Caco-2 (cell line): Measurements from ENCODE around the gene SRRM4. TPM values are rescaled to one million over a fixed set of nuclear protein-coding genes. Genes with fewer than 3 reads are reported as not detected.
"Not testable (repeated sequence)": the region's sequence is repeated elsewhere in the genome, so short reads cannot be mapped to it uniquely, and the experiment has no call there.

Experiments
- BruUV-seq: library from RNA; stranded (reverse); fragments of 400-500 nt; replicated peaks from 2 replicates; lab custom pipeline; 2021; lab: Mats Ljungman, UMichigan
- CTCF ChIA-PET: fragments of 300-600 bp; sonication (Branson Sonifier 250); formaldehyde crosslinking; loops from one replicate; lab custom pipeline; 2022; ENCODE audit warnings: antibody characterized with exemption; lab: Charles Lee
- POLR2A ChIA-PET: fragments of 300-600 bp; sonication (Branson Sonifier 250); formaldehyde crosslinking; loops from one replicate; lab custom pipeline; 2022; ENCODE audit warnings: antibody characterized with exemption; lab: Charles Lee
- DNase-seq, 2 experiments: peaks; one replicate each; pipeline versions ENCODE4 v3.0.0 to v3.0.0-alpha.2; 2020 to 2022
- H3K27me3 ChIP-seq: replicated peaks from 2 replicates; pipeline ENCODE4 v1.6.0; 2011; ENCODE audit warnings: low read length; ENCODE audit not compliant: control insufficient read depth, insufficient read depth
- H3K36me3 ChIP-seq: 2 replicates; pipeline ENCODE4 v1.5.1; 2011; ENCODE audit warnings: low read length; ENCODE audit not compliant: control insufficient read depth, insufficient read depth
- H3K4me1 ChIP-seq: fragments of 250-450 bp; sonication (Bioruptor Pico); 2 replicates; pipeline ENCODE4 v1.5.1; 2020; ENCODE audit warnings: mild to moderate bottlenecking
- H3K4me3 ChIP-seq: 2 replicates; pipeline ENCODE4 v1.5.1; 2011; ENCODE audit warnings: low read depth, mild to moderate bottlenecking, control low read depth, low read length
- H3K9me3 ChIP-seq: fragments of 250-450 bp; sonication (Bioruptor Pico); 2 replicates; pipeline ENCODE4 v1.5.1; 2020; ENCODE audit warnings: mild to moderate bottlenecking, moderate library complexity
- H3K27ac Mint-ChIP-seq: one replicate; pipeline ENCODE4 v1.8.0; 2022; ENCODE audit warnings: mixed read lengths; ENCODE audit not compliant: unreplicated experiment
- H3K27me3 Mint-ChIP-seq: one replicate; pipeline ENCODE4 v1.8.0; 2022; ENCODE audit warnings: mixed read lengths; ENCODE audit not compliant: insufficient read depth, unreplicated experiment
- H3K36me3 Mint-ChIP-seq: one replicate; pipeline ENCODE4 v1.8.0; 2022; ENCODE audit warnings: mild to moderate bottlenecking, mixed read lengths; ENCODE audit not compliant: insufficient read depth, unreplicated experiment
- H3K4me1 Mint-ChIP-seq: one replicate; pipeline ENCODE4 v1.8.0; 2022; ENCODE audit warnings: low read depth, mixed read lengths; ENCODE audit not compliant: unreplicated experiment
- H3K4me3 Mint-ChIP-seq: one replicate; pipeline ENCODE4 v1.8.0; 2022; ENCODE audit warnings: mild to moderate bottlenecking, moderate library complexity, mixed read lengths; ENCODE audit not compliant: unreplicated experiment
- H3K9me3 Mint-ChIP-seq: one replicate; pipeline ENCODE4 v1.8.0; 2022; ENCODE audit warnings: mixed read lengths; ENCODE audit not compliant: unreplicated experiment
- intact Hi-C: fragments of 100-400 bp; cut with micrococcal nuclease; formaldehyde crosslinking; loops from one replicate; pipeline ENCODE4 v1.10.0; 2022; ENCODE audit not compliant: unreplicated experiment
- total RNA-seq: library from RNA; stranded (reverse); gene quantifications from 2 replicates; pipeline ENCODE4 v1.2.3, GENCODE V29; 2022
- TF ChIP-seq, protein P1 (sequence below), 2 experiments: fragments of 200-600 bp in 1 of 2; IDR thresholded peaks; 1 replicate in 1 of 2; 2 replicates in 1 of 2; pipeline versions ENCODE4 v1.5.1 to v1.8.0; 2011 to 2022; ENCODE audit warnings: antibody characterized with exemption in 1 of 2, control low read depth in 1 of 2, inconsistent platforms in 1 of 2, low read depth in 1 of 2, low read length in 1 of 2, mild to moderate bottlenecking in 1 of 2, moderate library complexity in 1 of 2; ENCODE audit not compliant: insufficient read depth in 1 of 2, severe bottlenecking in 1 of 2, unreplicated experiment in 1 of 2

SRRM4 gene
- total RNA-seq, 1 experiment from 2014 or later = not detected

DNA sequence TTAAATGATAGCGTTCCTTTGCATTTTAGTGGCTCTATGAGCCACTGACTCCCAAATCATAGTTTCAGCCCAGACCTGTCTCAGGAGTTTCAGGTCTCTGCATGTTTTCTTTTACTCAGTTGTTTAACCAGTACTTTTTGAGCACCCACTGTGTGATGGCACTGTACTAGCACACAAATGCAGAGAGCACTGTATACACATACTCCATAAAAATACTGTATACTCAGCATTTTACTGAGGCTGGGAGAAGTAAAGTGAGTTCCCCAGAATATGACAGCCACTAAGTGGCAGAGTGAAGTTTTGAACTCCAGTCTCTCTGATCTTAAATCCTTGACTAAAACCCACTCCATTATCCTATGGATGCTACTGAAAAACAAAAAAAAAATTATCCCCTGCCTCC, 121.4 kb downstream of the SRRM4 start:
- Mint-ChIP-seq H3K36me3 (no peaks in the 10 kb centered on the region), H3K27me3 (peaks cover 8% of the 10 kb centered on the region)
- intact Hi-C loops = no loop called here

GRCh38 chr12:119104969-119105368, 123.6 kb downstream of the SRRM4 start:
- H3K4me1 Mint-ChIP-seq, BruUV-seq, CTCF ChIA-PET, H3K36me3 ChIP-seq, H3K4me1 ChIP-seq, H3K27me3 Mint-ChIP-seq, H3K27ac Mint-ChIP-seq, H3K4me3 ChIP-seq, H3K4me3 Mint-ChIP-seq, H3K9me3 Mint-ChIP-seq, H3K36me3 Mint-ChIP-seq, DNase-seq, intact Hi-C loops, H3K27me3 ChIP-seq, POLR2A ChIA-PET, H3K9me3 ChIP-seq: not testable (repeated sequence)

More for the DNA sequence above, 121.4 kb downstream of the SRRM4 start:
- H3K27me3 ChIP-seq = no peaks in the 10 kb centered on the region
- no TSS peak for BruUV-seq
- Mint-ChIP-seq H3K27ac (no peak overlapping the region), H3K9me3 (peaks cover 21% of the 10 kb centered on the region), H3K4me1 (no peaks in the 10 kb centered on the region), H3K4me3 (no peak overlapping the region)
- POLR2A ChIA-PET = no interaction called here
- no peak overlapping the region for H3K4me3 ChIP-seq
- TF ChIP-seq, protein P1, sequence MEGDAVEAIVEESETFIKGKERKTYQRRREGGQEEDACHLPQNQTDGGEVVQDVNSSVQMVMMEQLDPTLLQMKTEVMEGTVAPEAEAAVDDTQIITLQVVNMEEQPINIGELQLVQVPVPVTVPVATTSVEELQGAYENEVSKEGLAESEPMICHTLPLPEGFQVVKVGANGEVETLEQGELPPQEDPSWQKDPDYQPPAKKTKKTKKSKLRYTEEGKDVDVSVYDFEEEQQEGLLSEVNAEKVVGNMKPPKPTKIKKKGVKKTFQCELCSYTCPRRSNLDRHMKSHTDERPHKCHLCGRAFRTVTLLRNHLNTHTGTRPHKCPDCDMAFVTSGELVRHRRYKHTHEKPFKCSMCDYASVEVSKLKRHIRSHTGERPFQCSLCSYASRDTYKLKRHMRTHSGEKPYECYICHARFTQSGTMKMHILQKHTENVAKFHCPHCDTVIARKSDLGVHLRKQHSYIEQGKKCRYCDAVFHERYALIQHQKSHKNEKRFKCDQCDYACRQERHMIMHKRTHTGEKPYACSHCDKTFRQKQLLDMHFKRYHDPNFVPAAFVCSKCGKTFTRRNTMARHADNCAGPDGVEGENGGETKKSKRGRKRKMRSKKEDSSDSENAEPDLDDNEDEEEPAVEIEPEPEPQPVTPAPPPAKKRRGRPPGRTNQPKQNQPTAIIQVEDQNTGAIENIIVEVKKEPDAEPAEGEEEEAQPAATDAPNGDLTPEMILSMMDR (IDR thresholded peaks at IDR 0.05; ENCODE audit: insufficient read depth in 1 of 2, low read depth in 1 of 2, low read length in 1 of 2, severe bottlenecking in 1 of 2, unreplicated experiment in 1 of 2) = no peak
- DNase-seq = no peak
- H3K4me1 ChIP-seq = no peaks in the 10 kb centered on the region
- CTCF ChIA-PET = no interaction called here
- H3K36me3 ChIP-seq = no peaks in the 10 kb centered on the region
- 0 out of 2 replicates have a peak, but pooled peaks cover 2% of the 10 kb centered on the region for H3K9me3 ChIP-seq

DNA sequence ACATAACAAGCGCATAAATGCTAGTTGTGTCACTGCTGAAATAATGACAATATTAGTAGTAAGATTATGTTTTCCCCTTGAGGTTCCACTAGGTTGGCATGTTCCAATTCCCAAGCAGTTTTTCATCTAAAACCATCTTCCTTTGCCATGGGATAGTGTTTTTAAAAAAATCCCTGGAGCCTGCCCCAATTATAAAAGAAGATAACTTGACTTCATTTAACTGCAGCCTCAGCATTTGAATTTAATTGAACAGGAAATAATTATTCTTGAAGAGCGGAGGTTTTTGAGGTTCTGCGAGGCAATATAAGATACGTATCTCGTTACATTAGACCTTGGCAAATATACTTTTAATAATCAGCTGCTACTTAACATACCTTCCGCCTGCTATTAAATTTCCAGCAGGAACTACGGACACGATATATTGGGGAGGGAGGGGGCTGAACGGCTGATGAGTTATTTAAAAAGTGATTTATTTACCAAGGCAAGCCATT, 132.2 kb downstream of the SRRM4 start:
- no TSS peak for BruUV-seq
- no peaks in the 10 kb centered on the region for H3K9me3 Mint-ChIP-seq
- H3K27me3 Mint-ChIP-seq = peaks cover 3% of the 10 kb centered on the region
- no peak overlapping the region for H3K4me3 ChIP-seq
- POLR2A ChIA-PET = no interaction called here
- TF ChIP-seq, protein P1 (IDR thresholded peaks at IDR 0.05; ENCODE audit: insufficient read depth in 1 of 2, low read depth in 1 of 2, low read length in 1 of 2, severe bottlenecking in 1 of 2, unreplicated experiment in 1 of 2) = no peak
- H3K36me3 ChIP-seq = no peaks in the 10 kb centered on the region
- H3K27me3 ChIP-seq = no peaks in the 10 kb centered on the region
- DNase-seq = no peak
- no peaks in the 10 kb centered on the region for H3K36me3 Mint-ChIP-seq
- no peak overlapping the region for H3K4me3 Mint-ChIP-seq
- H3K9me3 ChIP-seq = no peaks in the 10 kb centered on the region
- CTCF ChIA-PET = no interaction called here
- H3K4me1 Mint-ChIP-seq = no peaks in the 10 kb centered on the region
- no peaks in the 10 kb centered on the region for H3K4me1 ChIP-seq
- H3K27ac Mint-ChIP-seq = no peak overlapping the region
- intact Hi-C loops = no loop called here
